Measurements from ENCODE around the gene ARHGAP24. TPM values are rescaled to one million over a fixed set of nuclear protein-coding genes. Genes with fewer than 3 reads are reported as not detected.

Gene ARHGAP24
- total RNA-seq, 1 donor from 2014 or later = 40.3 TPM

- no peak for DNase-seq (ENCODE audit: low read depth in 2 of 2)
Measured at GRCh38 chr4:85738721-85739120, 263.8 kb downstream of the ARHGAP24 start.

DNA sequence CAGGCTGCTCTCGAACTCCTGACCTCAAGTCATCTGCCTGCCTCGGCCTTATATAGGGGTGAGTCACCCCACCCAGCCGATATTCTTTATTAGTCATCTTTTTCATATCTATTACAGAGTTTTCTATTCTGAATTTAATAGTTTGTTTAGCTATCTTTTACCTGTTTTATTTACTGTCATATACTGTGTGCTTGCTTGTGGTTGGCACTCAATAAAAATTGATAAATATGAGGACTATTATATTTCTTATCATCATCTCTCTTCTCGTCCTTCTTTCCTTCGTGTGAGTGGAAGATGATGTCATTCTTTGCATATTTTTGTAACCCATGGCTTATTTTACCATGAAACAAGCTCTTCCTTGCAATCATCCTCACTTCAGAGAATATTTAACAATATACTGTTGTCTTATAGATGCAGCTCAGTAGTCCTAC is 265.5 kb downstream of the ARHGAP24 start:
- DNase-seq (ENCODE audit: low read depth in 2 of 2) = no peak

GRCh38 chr4:85741381-85741780 is 266.4 kb downstream of the ARHGAP24 start:
- no peak for DNase-seq (ENCODE audit: low read depth in 2 of 2)

- no peak for DNase-seq (ENCODE audit: low read depth in 2 of 2)
Measured at GRCh38 chr4:85741921-85742591, 267.1 kb downstream of the ARHGAP24 start.

GRCh38 chr4:85744950-85745349 is 270.0 kb downstream of the ARHGAP24 start:
- DNase-seq (ENCODE audit: low read depth in 2 of 2) = no peak

- no peak for DNase-seq (ENCODE audit: low read depth in 2 of 2)
Measured at GRCh38 chr4:85745939-85746338, 271.0 kb downstream of the ARHGAP24 start.

DNA sequence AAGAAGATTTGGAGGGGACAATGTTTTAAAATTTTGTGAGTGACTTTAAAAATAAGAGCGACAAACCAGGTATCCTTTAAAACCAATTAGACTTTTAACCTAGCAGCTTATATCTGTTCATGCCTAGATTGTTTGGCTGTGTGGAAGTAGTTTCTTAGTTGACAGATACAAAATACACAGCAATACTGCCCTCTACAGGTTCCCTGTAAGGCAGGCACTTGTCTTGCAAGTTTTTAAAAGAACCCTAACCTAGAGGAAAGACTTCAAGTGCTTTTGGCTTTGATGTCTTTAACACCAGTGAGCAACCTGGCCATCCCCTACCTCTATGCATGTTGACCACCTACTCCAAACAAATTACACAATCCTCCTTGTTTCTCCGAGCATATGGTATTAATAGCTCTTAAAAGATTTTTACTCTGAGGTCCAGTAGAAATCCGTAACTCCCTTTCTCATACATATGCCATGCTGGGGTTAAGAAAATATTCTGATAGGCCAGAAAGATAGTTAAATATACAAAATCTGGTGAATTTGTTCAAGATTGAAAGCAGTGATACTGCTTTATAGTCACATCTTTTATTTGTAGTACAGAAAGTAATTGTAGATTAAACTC is 273.0 kb downstream of the ARHGAP24 start:
- DNase-seq (ENCODE audit: low read depth in 2 of 2) = peak; percentile 76 to 84

- DNase-seq (ENCODE audit: low read depth in 2 of 2) = peak in 1 of 2 donors; percentile 49
Measured at GRCh38 chr4:85748654-85749053, 273.7 kb downstream of the ARHGAP24 start.

DNA sequence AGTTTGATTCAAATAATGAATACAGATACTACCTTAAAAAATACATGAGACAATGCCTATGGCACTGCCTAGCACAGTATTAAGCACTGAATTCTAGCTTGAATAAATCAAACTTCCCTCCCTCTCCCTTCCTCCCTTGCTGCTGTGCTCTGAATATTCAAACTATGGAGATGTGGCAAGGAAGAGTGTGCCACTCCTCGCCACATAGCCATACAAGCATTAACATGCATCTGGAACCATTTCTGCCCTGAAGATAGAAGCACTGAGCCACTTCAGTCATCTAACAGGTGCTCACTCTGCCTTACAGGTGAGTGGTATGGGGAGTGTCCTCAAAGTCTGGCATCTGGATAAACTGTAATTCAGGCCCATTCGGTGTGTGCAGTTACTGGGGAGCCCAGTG is 276.9 kb downstream of the ARHGAP24 start:
- DNase-seq (ENCODE audit: low read depth in 2 of 2) = no peak

DNA sequence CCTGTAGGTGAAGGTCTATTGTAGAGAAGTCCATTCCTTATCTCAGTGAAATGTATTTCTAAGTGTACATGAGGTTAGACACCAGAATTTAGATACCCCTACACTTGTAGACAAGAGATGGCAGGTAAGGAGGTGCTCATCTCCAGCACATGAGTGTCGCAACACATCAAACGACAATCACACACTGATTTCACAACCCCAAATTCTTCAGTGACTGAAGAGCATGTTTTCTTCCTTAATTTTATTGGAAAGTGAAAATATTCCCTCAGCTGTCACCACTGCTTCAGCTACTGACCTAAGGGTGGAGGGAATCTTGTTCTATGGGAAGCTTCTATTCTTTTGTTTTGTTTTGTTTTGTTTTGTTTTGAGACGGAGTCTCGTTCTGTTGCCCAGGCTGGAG is 280.3 kb downstream of the ARHGAP24 start:
- no peak for DNase-seq (ENCODE audit: low read depth in 2 of 2)

- DNase-seq (ENCODE audit: low read depth in 2 of 2) = peak in 1 of 2 donors; percentile 75
Measured at GRCh38 chr4:85756938-85757337, 282.0 kb downstream of the ARHGAP24 start.

- DNase-seq (ENCODE audit: low read depth in 2 of 2) = peak in 1 of 2 donors; percentile 10
Measured at GRCh38 chr4:85759388-85759787, 284.4 kb downstream of the ARHGAP24 start.

DNA sequence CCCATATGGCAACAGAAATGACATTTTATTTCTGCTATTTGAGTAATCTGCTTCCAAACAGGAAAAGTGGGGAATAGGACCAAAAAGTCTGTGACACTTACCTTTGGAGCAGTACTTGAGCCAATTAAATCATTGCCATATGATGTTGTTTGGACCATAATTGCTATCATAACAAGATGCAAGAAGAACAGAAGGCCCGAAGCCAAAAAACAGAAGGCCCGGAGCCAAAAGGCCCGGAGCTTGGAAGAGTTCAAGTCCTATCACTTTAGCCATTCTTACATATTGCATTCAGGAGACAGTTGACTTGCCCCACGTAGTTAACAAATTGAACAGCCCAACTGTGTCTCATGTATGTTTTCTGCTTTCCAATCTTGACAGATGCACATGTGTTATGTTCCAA is 285.6 kb downstream of the ARHGAP24 start:
- peak in 1 of 2 donors; percentile 68 for DNase-seq (ENCODE audit: low read depth in 2 of 2)

GRCh38 chr4:85761803-85762528 is 287.0 kb downstream of the ARHGAP24 start:
- DNase-seq (ENCODE audit: low read depth in 2 of 2) = peak in 1 of 2 donors; percentile 97

- peak; percentile 72 to 97 for DNase-seq (ENCODE audit: low read depth in 2 of 2)
Measured at GRCh38 chr4:85762529-85762871, 287.6 kb downstream of the ARHGAP24 start.

DNA sequence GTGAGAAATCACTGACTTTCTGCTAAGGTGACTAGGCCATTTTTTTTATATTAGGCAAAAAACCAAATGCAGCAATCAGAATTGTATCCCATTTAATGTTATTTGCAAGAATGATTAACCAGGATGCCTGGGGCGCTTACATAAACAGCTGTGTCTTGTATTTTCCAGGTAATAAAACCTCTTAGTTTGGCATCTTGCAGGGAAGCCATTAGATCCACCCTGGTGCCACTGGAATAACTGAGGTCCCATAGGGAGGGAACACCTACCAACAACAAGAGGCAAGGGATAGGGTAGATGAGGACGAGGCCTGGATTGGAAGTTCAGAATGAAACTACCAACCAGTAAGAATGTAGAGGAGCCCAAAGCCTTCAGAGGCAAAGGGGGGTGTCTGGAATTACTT is 288.3 kb downstream of the ARHGAP24 start:
- DNase-seq (ENCODE audit: low read depth in 2 of 2) = peak in 1 of 2 donors; percentile 45

GRCh38 chr4:85767649-85768048 is 292.7 kb downstream of the ARHGAP24 start:
- DNase-seq (ENCODE audit: low read depth in 2 of 2) = no peak

GRCh38 chr4:85769009-85769408 is 294.1 kb downstream of the ARHGAP24 start:
- peak in 1 of 2 donors; percentile 73 for DNase-seq (ENCODE audit: low read depth in 2 of 2)

DNA sequence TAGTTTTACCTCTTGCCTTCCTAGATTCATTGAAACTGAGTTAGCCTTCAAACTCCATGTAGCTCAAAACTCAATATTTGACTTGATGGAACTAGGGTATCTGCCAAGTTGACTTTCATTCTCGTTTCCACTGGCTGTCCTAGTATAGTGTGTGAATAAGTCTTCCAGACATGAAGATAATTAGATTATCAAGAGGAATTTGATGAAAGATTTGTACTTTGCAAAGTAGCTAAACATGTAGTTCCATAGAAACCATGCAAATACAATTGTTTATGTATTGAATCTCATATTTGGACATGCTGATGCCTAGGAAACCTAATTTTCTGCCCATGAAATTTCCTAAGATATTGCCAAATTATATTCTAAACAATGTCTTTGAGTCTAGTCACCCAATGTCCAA is 297.5 kb downstream of the ARHGAP24 start:
- no peak for DNase-seq (ENCODE audit: low read depth in 2 of 2)

DNA sequence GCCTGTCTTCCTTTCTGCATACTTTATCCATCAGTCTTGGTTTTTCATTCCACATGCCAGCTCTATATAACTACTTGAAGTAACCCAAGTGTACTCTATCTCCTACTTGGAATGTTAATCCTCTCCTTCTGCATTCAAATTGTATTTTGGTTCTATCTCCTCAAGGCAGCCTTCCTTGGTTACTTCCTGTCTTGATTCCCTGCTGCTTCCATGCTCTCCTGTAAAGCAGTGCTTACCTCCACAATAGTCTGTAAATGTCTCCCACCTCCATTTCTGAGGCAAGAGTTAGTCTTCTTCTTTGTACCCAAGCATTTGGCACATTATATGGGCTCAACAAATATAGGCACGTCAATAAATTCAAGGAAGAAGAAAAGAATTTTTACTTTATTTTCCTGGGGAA is 298.4 kb downstream of the ARHGAP24 start:
- DNase-seq (ENCODE audit: low read depth in 2 of 2) = no peak

- DNase-seq (ENCODE audit: low read depth in 2 of 2) = no peak
Measured at GRCh38 chr4:85774000-85774399, 299.1 kb downstream of the ARHGAP24 start.

- DNase-seq (ENCODE audit: low read depth in 2 of 2) = no peak
Measured at GRCh38 chr4:85774489-85774888, 299.5 kb downstream of the ARHGAP24 start.

GRCh38 chr4:85776096-85776495 is 301.1 kb downstream of the ARHGAP24 start:
- no peak for DNase-seq (ENCODE audit: low read depth in 2 of 2)

Data from dermis microvascular lymphatic vessel endothelial cell (primary cell).